GM10266 (cell line): ENCODE results near the gene TNFRSF17.

Source experiments
- DNase-seq: peaks from one replicate; pipeline ENCODE4 v3.0.0; 2012; ENCODE audit errors: extremely low spot score
- CTCF ChIP-seq: IDR thresholded peaks from 2 replicates; pipeline ENCODE4 v1.5.1; 2012; ENCODE audit warnings: mild to moderate bottlenecking, low read depth; ENCODE audit not compliant: control insufficient read depth, insufficient read depth; ENCODE audit errors: missing control alignments

TNFRSF17 gene

GRCh38 chr16:11977376-11978041, 12.5 kb downstream of the TNFRSF17 start:
- TF ChIP-seq CTCF, result no peak
- no peak for DNase-seq

- TF ChIP-seq CTCF, result no peak
- DNase-seq, result no peak
Observed at GRCh38 chr16:11978080-11978479, 13.1 kb downstream of the TNFRSF17 start.

GRCh38 chr16:11979013-11979672, 14.1 kb downstream of the TNFRSF17 start:
- DNase-seq, result no peak
- TF ChIP-seq CTCF, result no peak

- DNase-seq, result peak; percentile 56
- no peak for TF ChIP-seq CTCF
Observed at GRCh38 chr16:11980136-11980844, 15.3 kb downstream of the TNFRSF17 start.

GRCh38 chr16:11985250-11985649, 20.2 kb downstream of the TNFRSF17 start:
- DNase-seq, result no peak
- TF ChIP-seq CTCF, result no peak

GRCh38 chr16:11986521-11987057, 21.6 kb downstream of the TNFRSF17 start:
- no peak for DNase-seq
- no peak for TF ChIP-seq CTCF
